Left ventricle myocardium superior (tissue), 1 donor: ENCODE results near the gene OR52A5. TPM values are rescaled to one million over a fixed set of nuclear protein-coding genes. Genes with fewer than 3 reads are reported as not detected.
"Not testable (repeated sequence)": the region's sequence is repeated elsewhere in the genome, so short reads cannot be mapped to it uniquely, and the experiment has no call there.

Experiments
- ATAC-seq: fragments of 200-7000 bp; cut with Tn5 transposase; one replicate; pipeline ENCODE4 v1.9.1; 2020; ENCODE audit warnings: mild to moderate bottlenecking, moderate library complexity
- DNase-seq: peaks from one replicate; pipeline ENCODE4 v3.0.0-alpha.2; 2020
- intact Hi-C: fragments of 100-400 bp; cut with micrococcal nuclease; formaldehyde crosslinking; loops from one replicate; pipeline ENCODE4 v1.11.0; 2022
- long read RNA-seq: library from polyadenylated mRNA; unstranded; transcript quantifications from one replicate; pipeline ENCODE4 v2.0.0, GENCODE V29; 2021
- total RNA-seq: library from RNA; stranded (reverse); fragmentation: NEBNext Ultra II Directional; extraction: Animal tissue kit (Norgen Biotek cat#: 25700); gene quantifications from one replicate; pipeline ENCODE4 v1.2.1, GENCODE V29; 2021
- donor health status: DM: no; HTN: yes; CAD: no; lungs with severe emphysema.

The OR52A5 gene
- not detected for total RNA-seq
- long read RNA-seq, result 0 reads

DNA sequence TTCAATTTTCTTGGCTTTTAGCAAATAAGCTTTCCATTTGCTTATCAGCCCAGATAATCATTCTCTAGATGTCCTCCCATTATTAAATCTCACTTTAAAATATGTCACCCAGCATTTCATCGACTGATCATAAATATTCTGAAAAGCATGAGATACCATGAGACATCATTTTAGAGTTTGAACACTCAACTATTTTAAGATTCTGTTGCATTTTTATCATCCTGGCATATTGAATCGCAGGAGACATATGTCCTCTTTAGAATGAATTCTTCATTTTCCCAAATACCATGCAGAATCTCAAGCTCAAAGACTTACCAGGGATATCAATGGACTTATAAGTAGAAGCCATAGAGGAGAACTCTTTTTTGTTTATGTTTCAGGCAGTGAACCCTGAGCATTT is at the start of gene OR52A5:
OR52A5 (minus strand) TSS at position 361 of the 400 bp plus-strand sequence. CDS start 5,714 bp downstream, outside the sequence.
- DNase-seq (no peak), ATAC-seq (no peak)
- intact Hi-C loops, result no loop called here

DNA sequence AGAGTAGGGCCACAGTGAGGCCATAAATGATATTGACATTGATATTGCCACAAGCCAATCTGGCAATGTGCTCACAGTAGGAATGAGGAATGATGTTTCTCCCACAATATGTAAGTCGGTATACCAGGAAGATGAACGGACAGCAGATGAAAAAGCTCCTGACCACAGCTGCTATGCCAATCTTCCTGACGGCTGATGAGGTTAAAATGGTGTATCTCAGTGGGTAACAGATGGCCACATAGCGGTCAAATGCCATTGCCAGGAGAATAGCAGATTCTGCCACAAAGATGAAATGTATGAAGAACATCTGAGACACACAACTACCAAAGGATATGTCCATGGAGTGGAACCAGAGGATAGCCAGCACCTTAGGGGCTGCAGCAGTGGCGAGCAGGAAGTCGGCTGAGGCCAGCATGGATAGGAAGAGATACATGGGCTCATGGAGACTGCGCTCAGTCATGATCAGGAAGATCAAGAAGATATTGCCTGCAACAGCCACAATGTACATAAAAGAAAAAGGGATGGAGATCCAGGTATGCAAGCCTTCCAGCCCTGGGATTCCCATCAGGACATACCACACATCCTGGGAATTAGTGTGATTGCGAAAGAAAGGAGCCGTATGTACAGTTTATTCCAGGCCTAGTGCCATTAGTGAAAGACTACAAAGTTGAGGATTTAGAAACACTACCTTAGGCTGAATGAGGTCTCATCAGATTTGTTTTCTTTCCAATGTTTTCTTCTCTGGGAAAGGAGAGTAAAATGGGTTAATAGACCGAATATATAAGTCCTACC is 40.1 kb upstream of the OR52A5 start:
- ATAC-seq, result no peak
- intact Hi-C loops, result no loop called here
- no peak for DNase-seq

DNA sequence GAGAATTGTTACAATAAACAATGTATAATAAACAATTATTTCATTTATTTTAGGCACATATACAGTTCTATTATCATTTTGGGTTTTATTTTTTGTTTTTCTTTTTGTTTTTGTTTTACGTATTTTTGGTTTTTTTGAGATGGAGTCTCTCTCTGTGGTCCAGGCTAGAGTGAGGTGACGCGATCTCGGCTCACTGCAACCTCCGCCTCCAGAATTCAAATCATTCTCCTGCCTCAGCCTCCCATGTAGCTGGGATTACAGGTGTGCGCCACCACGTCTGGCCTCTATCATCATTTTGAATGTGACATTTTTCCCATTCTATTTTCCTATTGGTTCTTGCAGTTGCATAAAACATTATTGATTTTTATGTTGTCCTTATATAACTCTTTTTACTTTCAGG is 36.8 kb upstream of the OR52A5 start:
- ATAC-seq (no peak), DNase-seq (no peak)
- intact Hi-C loops, result no loop called here

DNA sequence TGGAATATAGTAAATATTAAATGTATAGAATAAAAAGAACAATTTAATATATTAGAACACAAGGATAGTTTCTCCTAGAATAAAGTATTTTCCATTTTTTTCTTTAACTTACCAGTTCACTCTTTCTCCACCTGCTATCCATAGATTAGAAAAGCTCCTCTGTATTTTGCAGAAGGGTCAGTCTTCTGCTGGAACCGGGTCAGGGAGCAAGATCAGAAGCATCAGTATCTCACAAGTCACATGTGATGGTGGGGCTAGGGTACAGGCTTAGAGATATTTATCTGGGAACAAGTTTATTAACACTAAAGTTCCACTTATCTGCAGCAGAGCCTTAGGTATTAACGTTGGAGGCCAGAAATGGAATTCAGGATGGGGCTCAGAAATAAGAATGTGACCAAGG is 33.7 kb upstream of the OR52A5 start:
- ATAC-seq (no peak), DNase-seq (no peak)
- intact Hi-C loops, result no loop called here

DNA sequence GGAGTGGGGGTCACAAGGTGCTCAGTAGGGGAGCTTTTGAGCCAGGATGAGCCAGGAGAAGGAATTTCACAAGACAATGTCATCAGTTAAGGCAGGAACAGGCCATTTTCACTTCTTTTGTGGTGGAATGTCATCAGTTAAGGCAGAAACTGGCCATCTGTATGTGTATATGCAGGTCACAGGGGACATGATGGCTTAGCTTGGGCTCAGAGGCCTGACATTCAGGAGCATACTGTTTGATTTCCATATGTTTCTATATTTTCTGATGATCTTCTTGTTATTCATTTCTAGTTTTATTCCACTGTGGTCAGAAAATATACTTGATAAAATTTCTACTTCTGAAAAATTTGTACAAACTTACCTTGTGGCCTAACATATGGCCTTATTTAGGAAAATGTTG is 27.7 kb upstream of the OR52A5 start:
- ATAC-seq, DNase-seq, intact Hi-C loops: not testable (repeated sequence)

DNA sequence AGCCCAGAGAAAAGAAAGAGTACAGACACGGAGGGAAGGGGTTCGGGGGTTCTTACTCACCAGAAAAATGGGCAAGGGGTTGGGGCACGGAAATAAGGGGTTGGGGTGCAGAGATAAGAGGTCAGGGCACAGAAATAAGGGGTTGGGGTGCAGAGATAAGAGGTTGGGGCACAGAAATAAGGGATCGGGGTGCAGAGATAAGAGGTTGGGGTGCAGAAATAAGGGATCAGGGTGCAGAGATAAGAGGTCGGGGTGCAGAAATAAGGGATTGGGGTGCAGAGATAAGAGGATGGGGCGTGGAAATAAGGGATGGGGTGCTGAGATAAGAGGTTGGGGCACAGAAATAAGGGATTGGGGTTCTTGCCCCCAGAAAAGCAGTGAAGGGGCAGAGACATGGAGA is 26.7 kb upstream of the OR52A5 start:
- intact Hi-C loops, ATAC-seq, DNase-seq: not testable (repeated sequence)

DNA sequence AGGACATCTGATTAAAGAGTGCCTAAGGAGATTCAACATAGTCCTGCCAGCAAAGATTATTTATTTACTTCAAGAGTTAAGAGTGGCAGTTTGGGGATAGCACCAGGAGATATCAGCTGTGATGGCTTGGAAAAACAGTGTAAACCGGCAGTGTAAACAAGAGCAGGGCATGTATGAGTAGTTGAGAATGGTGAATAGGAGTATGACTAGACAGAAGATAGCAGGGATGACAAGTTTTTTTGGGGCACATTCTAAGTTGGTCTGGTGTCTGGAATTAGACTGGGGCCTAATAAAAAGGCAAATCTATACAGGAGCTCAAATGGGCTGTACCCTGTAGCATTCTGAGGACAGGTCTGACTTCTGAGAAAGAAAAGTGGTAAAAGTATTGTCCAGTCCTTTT is 22.9 kb upstream of the OR52A5 start:
- DNase-seq, intact Hi-C loops, ATAC-seq: not testable (repeated sequence)

DNA sequence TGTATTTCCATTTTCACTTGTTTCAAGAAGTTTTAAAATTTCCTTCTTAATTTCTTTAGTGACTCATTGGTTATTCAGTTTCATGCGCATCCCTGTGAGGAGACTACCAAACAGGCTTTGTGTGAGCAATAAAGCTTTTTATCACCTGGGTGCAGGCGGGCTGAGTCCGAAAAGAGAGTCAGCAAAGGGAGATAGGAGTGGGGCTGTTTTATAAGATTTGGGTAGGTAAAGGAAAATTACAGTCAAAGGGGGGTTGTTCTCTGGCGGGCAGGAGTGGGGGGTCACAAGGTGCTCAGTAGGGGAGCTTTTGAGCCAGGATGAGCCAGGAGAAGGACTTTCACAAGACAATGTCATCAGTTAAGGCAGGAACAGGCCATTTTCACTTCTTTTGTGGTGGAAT is 22.1 kb upstream of the OR52A5 start:
- intact Hi-C loops, ATAC-seq, DNase-seq: not testable (repeated sequence)

DNA sequence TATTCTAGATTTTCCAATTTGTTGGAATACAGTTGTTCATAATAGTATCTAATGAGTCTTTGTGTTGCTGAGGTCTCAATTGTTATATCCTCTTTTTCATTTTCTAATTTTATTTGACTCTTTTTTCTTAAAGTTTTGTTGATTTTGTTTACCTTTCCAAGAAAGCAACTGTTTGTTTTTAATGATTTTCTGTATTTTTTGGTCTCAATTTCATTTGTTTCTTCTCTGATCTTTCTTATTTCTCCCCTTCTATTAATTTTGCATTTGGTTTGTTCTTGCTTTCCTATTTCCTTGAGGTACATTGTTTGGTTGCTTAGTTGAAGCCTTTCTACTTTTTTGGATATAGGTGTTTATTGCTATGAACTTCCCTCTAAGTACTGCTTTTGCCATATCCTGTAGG is 21.6 kb upstream of the OR52A5 start:
- intact Hi-C loops, result no loop called here

DNA sequence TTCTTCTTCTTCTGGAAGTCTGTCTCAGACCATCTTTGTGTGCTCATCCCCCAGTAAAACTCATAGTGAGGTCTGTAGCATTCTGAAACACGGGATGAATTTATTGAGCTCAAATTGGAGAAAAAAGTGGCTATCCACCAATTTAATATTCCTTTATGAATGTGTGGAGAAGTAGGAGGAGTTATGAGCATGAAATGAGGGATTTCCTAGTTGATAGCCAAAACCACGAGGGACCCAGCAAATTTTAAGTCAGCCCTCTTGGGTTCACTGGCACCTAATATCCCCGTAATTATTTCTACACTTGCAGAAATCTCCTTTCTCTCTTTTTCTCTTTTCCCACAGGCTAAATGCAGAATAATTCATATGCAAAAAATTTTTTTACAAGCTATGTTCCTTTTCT is 16.5 kb upstream of the OR52A5 start, which contains the start of gene OR52A1:
OR52A1 (minus strand) TSS at position 101 of the 400 bp plus-strand sequence. CDS start 2,388 bp downstream, outside the sequence.
- intact Hi-C loops, result no loop called here
- no peak for DNase-seq
- ATAC-seq, result no peak

More for the DNA sequence above, 21.6 kb upstream of the OR52A5 start:
- DNase-seq (no peak), ATAC-seq (no peak)

DNA sequence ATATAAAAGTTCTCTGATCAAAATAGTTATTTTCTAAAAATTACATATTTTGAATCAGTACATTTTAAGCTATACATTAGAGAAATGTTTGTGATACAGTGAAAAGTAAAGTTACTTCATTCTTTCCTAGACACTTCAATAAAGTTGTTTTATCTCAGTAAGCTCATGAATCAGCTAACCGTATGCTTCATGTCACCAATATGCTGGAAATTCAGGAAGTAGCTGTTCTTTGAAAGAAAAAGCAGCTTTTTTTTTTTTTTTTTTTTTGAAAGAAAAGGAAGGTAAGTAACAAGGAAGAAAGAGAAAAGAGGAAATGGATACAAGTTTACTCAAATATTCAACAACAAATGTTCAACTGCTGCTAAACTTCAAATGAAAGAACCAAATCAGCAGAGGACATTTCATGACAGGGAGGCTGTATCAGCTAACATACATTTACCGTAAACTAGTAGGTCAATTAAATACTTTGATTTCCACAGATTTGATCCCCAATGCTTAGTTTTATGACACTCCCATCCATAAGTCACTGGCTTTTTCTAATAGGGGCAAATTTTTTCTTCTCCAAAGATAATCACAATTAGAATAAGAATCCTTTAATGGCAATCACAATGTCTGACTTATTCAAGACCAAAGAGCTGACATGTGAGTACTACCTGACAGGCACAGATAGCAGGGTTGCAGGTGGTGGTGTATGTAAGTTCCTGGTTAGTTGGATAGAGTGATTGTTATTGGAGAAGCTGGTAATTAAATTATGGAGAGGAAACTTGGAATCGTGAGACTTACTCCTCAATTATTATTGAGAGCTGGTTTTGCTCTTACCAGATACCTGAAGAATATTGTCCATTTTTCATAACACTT is 15.6 kb upstream of the OR52A5 start:
- DNase-seq, result no peak
- no peak for ATAC-seq
- intact Hi-C loops, result no loop called here

DNA sequence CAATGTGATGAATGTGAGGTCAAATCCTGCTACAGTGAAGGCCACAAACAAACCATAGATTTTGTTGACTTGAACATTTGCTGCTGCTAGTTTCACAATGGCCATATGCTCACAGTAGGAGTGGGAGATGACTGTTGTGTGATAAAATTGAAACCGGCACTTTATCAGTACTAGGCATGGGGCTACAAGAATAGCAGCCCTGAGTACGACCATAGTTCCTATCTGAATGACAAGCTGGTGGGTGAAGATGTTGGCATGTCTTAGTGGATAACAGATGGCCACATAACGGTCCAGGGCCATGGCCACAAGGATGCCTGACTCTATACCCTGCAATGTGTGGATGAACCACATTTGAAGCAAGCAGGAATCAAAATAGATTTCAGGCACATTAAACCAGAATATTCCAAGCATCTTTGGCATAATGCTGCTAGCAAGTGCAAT is 13.6 kb upstream of the OR52A5 start:
- DNase-seq, result no peak
- intact Hi-C loops, result no loop called here
- ATAC-seq, result no peak

DNA sequence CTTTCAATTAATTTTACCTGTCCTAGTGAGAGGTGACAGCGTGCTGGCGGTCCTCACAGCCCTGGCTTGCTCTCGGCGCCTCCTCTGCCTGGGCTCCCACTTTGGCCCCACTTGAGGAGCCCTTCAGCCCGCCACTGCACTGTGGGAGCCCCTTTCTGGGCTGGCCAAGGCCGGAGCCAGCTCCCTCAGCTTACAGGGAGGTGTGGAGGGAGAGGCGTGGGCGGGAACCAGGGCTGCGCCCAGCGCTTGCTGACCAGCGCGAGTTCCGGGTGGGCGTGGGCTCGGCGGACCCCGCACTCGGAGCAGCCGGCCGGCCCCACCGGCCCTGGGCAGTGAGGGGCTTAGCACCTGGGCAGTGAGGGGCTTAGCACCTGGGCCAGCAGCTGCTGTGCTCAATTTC is 6.0 kb upstream of the OR52A5 start:
- DNase-seq, ATAC-seq, intact Hi-C loops: not testable (repeated sequence)

DNA sequence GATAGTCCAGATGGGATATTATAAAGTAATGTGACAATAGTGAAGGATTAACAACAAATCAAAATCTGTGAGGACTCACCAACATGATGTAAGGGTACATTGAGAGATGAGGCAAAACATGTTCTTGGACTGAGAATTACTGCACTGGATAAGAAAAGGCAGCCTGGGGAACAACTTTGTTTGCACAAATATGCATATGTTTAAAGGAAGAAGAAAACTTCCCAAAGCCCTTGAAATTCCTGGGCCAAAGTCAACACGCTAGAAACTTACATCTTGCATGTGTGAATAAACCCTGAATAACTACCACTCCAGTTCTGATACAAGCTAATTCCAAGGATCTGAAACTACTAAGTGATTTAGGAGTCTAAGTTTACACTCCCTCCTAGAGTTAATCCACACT is 1.1 kb downstream of the OR52A5 start:
- intact Hi-C loops, result no loop called here
- DNase-seq (no peak), ATAC-seq (no peak)

DNA sequence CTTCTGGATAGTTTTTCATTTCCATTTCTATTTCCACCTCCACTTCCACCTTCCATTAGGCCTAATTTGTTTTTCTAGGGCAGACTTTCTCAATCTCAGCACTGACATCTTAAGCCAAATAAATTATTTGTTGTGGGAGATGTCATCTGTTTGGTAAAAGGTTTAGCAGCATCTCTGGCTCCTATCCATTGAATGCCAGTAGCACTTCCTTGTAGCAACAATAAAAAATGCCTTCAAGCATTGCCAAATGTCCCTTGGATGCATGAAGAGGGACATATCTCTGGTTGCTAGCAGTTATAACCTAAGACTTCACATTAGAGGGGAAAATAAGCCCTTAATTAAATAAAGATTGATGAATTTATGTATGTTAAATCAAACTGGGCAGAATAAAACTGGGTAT is 1.9 kb downstream of the OR52A5 start:
- intact Hi-C loops, result no loop called here
- ATAC-seq, result no peak
- no peak for DNase-seq

DNA sequence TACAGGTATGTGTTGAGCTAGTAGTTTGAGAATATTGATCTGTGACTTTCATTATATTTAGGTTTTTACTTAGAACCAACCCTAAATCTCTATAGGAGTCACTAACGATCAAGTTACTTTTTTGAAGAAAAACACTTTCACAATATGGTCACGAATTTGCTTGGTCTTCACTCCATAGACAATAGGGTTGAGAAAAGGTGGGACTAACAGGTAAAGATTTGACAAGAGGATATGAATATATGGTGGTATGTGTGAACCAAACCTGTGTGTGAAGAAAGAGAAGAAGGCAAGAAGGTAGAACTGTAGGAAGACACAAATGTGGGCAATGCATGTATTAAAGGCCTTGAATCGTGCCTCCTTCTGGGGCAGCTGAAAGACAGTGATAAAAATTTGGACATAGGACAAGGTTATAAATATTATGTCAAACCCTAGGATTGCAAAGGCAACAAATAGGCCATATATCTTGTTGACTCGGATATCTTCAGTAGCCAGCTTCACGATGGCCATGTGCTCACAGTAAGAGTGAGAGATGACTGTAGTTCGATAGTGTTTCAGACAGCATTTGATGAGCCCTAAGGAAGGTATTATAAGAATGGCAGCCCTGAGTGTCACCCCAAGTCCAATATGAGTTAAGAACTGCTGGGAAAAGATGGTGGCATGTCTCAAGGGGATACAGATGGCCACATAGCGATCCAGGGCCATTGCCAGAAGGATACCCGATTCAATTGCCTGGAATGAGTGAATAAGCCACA is 6.4 kb downstream of the OR52A5 start:
- intact Hi-C loops, result no loop called here
- no peak for ATAC-seq
- DNase-seq, result no peak

DNA sequence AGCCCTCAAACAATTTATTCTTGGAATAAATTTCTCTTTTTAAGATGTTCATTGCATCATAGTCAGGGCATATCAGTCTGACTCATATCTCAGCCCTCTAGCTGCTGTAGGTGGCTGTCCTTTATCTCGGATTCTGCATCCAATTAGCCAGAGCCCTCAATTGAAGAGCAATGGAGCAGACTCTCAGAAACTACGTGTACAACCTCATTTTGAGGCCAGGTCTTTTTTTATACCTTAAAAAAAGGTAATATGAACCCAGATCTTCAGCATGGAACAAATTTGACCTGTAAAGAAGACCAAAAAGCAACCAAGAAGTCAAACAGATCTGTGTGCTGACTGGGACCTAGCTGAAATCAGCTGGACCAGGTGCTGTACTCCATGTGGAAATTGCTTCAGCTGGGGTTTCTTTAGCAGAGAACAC is 8.7 kb downstream of the OR52A5 start:
- no peak for ATAC-seq
- no peak for DNase-seq
- intact Hi-C loops, result no loop called here

DNA sequence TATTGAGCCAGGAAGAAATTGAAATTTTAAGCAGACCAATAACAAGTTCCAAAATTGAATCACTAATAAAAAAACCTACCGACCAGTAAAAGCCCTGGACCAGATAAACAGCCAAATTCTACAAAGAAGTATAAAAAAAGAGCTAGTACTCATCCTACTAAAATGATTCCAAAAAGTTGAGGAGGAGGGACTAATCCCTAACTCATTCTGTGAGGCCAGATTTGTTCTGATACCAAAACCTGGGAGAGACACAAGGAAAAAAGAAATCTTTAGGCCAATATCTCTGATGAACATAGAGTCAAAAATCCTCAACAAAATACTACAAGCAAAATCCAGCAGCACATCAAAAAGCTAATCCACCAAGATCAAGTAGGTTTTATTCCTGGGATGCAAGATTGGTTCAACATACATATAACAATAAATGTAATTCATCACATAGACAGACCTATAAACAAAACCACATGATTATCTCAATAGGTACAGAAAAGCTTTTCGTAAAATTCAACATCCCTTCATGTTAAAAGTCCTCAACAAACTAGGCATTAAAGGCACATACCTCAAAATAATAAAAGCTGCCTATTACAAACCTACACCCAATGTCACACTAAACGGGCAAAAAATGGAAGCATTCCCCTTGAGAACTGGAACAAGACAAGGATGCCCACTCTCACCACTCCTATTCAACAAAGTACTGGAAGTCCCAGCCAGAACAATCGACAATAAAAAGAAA is 13.1 kb downstream of the OR52A5 start:
- intact Hi-C loops, result loop anchor here (5.0 kb wide), 1 partner anchor 257 kb away; the partner anchor contains the start of gene OR51M1
- no peak for ATAC-seq
- no peak for DNase-seq
